ENCODE results near the gene PRDM15. TPM values are rescaled to one million over a fixed set of nuclear protein-coding genes. Genes with fewer than 3 reads are reported as not detected.

PRDM15 gene
- total RNA-seq, 6 donors from 2014 or later, result 5.3 to 31.4 (median 7.4) TPM

DNA sequence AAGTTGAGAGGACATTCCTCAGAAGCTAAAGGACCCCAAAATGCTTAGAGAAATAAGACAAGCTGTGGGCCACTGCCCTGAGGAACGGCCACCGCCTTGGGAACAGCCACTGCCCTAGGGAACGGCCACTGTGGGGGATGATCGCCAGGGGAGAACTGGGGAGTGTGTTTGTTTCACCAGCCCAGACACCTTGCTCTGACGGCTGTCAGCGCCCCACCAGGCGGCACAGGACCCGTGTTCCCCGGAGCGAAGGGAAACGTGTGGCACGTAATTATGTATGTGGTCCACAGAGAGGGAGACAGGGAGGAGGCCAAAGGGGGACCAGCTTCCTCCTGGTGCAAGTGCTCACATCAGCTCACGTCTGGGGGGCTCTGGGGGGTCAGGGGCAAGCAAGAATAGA lies 66.5 kb downstream of the PRDM15 start:
- H3K9me3 ChIP-seq, result no peaks in the 10 kb centered on the region

DNA sequence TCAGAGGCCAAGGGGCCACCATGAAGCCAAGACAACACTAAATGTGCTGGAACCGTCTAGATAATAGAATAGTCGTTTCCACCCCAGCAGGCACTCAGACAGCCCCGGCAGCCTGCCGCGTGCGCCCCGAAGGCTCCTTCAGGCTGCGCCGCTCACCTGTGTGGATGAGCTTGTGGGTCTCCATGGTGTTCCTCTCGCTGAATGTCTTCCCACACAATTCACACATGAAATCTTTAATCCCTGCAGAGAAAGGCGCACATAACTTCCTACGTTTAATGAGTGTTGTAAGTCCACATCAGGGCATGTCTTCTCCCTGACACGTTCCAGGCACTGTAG lies 68.6 kb downstream of the PRDM15 start:
- H3K9me3 ChIP-seq, result no peaks in the 10 kb centered on the region
- H3K4me3 ChIP-seq, result no peak overlapping the region
- DNase-seq (peak in 1 of 2 donors; percentile 56), ATAC-seq (ENCODE audit: low FRiP score in 2 of 2) (no peak)
- H3K4me1 ChIP-seq, result no peaks in the 10 kb centered on the region
- no peak overlapping the region for H3K27ac ChIP-seq
- WGBS, 2 donors, result 91 to 93% methylated on average over 13 of the region's 13 CpGs
- TF ChIP-seq, protein P1, sequence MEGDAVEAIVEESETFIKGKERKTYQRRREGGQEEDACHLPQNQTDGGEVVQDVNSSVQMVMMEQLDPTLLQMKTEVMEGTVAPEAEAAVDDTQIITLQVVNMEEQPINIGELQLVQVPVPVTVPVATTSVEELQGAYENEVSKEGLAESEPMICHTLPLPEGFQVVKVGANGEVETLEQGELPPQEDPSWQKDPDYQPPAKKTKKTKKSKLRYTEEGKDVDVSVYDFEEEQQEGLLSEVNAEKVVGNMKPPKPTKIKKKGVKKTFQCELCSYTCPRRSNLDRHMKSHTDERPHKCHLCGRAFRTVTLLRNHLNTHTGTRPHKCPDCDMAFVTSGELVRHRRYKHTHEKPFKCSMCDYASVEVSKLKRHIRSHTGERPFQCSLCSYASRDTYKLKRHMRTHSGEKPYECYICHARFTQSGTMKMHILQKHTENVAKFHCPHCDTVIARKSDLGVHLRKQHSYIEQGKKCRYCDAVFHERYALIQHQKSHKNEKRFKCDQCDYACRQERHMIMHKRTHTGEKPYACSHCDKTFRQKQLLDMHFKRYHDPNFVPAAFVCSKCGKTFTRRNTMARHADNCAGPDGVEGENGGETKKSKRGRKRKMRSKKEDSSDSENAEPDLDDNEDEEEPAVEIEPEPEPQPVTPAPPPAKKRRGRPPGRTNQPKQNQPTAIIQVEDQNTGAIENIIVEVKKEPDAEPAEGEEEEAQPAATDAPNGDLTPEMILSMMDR (IDR thresholded peaks at IDR 0.05), result no peak
- TF ChIP-seq POLR2AphosphoS5 (IDR thresholded peaks at IDR 0.05), result no peak
- no peak for TF ChIP-seq EP300 (IDR thresholded peaks at IDR 0.05)
- peaks cover 7 to 54% (median 31%) of the 10 kb centered on the region in 4 donors for H3K36me3 ChIP-seq
- H3K27me3 ChIP-seq, result no peaks in the 10 kb centered on the region

More for the DNA sequence above, 66.5 kb downstream of the PRDM15 start:
- DNase-seq, result no peak
- WGBS, 2 donors, result 87 to 89% methylated on average over 13 of the region's 13 CpGs
- H3K4me3 ChIP-seq, result no peak overlapping the region
- no peak for TF ChIP-seq POLR2A (IDR thresholded peaks at IDR 0.05)
- no peak for TF ChIP-seq EP300 (IDR thresholded peaks at IDR 0.05)
- TF ChIP-seq POLR2AphosphoS5 (IDR thresholded peaks at IDR 0.05), result no peak
- TF ChIP-seq, protein P1 (IDR thresholded peaks at IDR 0.05), result no peak
- H3K27ac ChIP-seq, result no peak overlapping the region
- peaks cover 0 to 7% (median 2%) of the 10 kb centered on the region in 4 donors for H3K4me1 ChIP-seq
- ATAC-seq (ENCODE audit: low FRiP score in 2 of 2), result no peak
- H3K27me3 ChIP-seq, result no peaks in the 10 kb centered on the region
- H3K36me3 ChIP-seq, result peaks cover 7 to 55% (median 33%) of the 10 kb centered on the region in 4 donors

DNA sequence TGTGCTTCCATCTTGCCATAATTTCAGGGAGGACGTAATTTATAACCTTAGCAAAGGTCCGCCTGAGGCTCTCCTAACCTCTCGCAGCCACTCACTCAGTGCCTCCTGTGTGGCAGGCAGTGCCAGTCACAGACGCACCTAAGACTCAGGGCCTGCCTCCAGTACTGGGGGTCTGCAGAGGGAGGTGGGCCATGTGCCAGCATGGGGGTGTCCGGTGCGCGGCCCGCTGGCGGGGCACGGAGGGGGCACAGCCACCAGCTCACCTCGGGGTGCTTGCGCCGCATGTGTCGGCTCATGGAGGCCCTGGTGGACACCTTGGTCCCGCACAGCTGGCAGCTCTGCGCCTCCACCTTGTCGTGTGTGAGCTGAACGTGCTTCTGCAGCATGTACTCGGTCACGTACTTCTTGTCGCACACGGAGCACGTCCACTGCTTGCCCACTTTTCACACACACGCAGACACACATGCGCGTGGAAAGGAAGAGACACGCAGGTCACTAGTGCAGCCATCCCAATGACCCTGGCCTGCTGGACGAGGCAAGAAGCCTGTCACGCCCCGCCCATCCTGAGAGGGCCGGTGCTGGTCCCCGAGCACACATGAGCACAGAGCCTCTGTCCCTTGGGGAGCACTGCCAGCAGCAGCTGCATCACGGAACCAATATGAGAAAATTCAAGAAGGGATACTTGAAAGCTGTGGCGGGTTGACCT lies 69.1 kb downstream of the PRDM15 start:
- peak in 1 of 2 donors; percentile 61 for ATAC-seq (ENCODE audit: low FRiP score in 2 of 2)
- H3K36me3 ChIP-seq, result peaks cover 7 to 49% (median 26%) of the 10 kb centered on the region in 4 donors
- H3K4me3 ChIP-seq, result no peak overlapping the region
- H3K27ac ChIP-seq, result no peak overlapping the region
- 96 to 97% methylated on average over 25 to 34 of the region's 34 CpGs for WGBS, 2 donors
- TF ChIP-seq POLR2AphosphoS5 (IDR thresholded peaks at IDR 0.05), result no peak
- TF ChIP-seq POLR2A (IDR thresholded peaks at IDR 0.05), result no peak
- TF ChIP-seq, protein P1 (IDR thresholded peaks at IDR 0.05), result no peak
- TF ChIP-seq EP300 (IDR thresholded peaks at IDR 0.05), result no peak
- H3K9me3 ChIP-seq, result no peaks in the 10 kb centered on the region
- DNase-seq, result peak in 1 of 2 donors; percentile 55
- H3K4me1 ChIP-seq, result no peaks in the 10 kb centered on the region
- no peaks in the 10 kb centered on the region for H3K27me3 ChIP-seq

DNA sequence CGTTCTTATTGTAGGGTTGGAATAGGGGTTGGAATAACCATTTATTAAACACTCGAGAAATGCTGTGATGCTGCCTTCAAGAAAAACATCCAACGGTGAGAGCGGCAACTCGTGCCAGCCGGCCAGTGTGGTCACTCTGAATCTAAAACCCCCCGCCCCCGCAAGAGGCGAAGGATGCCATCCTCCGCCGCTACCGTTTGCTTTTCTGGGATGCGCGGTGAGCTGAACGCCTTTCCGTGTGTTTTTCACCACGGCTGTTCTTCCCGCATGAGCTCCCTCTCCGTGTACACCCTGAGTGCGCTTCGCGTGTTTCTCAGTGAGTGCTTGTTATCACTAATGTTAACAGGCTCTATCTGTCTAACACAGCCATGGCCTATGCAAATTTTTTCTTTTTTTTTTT lies 70.3 kb downstream of the PRDM15 start:
- Histone ChIP-seq H3K9me3 (no peaks in the 10 kb centered on the region), H3K4me3 (no peak overlapping the region), H3K27me3 (no peaks in the 10 kb centered on the region), H3K27ac (no peak overlapping the region), H3K4me1 (no peaks in the 10 kb centered on the region), H3K36me3 (peaks cover 7 to 41% (median 19%) of the 10 kb centered on the region in 4 donors)
- DNase-seq (no peak), ATAC-seq (ENCODE audit: low FRiP score in 2 of 2) (no peak)
- TF ChIP-seq POLR2A (IDR thresholded peaks at IDR 0.05) (no peak), POLR2AphosphoS5 (IDR thresholded peaks at IDR 0.05) (no peak), EP300 (IDR thresholded peaks at IDR 0.05) (no peak)
- TF ChIP-seq, protein P1 (IDR thresholded peaks at IDR 0.05), result no peak
- WGBS, 2 donors, result 95 to 96% methylated on average over 22 of the region's 22 CpGs

DNA sequence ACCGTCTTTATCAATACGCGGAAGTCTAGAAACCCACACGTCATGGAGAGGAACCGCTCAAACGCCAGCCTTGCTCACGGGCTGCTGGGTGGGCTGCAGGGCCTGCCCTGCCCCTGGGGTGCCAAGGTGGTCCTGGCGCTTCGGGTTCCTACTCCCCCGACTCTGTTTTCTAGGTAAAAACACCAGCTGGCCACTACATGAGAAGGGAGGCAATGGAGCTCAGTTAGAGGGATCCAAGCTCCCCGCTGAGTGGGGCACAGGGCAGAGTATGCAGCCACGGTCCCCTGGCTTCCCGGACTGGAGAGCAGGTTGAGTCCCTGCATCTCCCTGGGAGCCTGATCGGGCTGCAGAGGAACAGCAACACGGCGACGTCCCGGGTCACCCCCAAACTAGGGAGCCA lies 71.0 kb downstream of the PRDM15 start:
- H3K36me3 ChIP-seq, result peaks cover 7 to 35% (median 20%) of the 10 kb centered on the region in 4 donors
- no peak overlapping the region for H3K4me3 ChIP-seq
- no peaks in the 10 kb centered on the region for H3K4me1 ChIP-seq
- H3K27ac ChIP-seq, result no peak overlapping the region
- no peaks in the 10 kb centered on the region for H3K9me3 ChIP-seq
- TF ChIP-seq, protein P1 (IDR thresholded peaks at IDR 0.05), result no peak
- no peak for TF ChIP-seq EP300 (IDR thresholded peaks at IDR 0.05)
- no peak for TF ChIP-seq POLR2AphosphoS5 (IDR thresholded peaks at IDR 0.05)
- no peak for TF ChIP-seq POLR2A (IDR thresholded peaks at IDR 0.05)
- no peak for ATAC-seq (ENCODE audit: low FRiP score in 2 of 2)
- no peaks in the 10 kb centered on the region for H3K27me3 ChIP-seq
- DNase-seq, result no peak
- 89 to 96% methylated on average over 16 to 18 of the region's 18 CpGs for WGBS, 2 donors
